H1 (cell line): ENCODE data around the gene RGS6. TPM values are rescaled to one million over a fixed set of nuclear protein-coding genes. Genes with fewer than 3 reads are reported as not detected.

Experiments used
- CTCF ChIA-PET: fragments of 300-600 bp; sonication (Branson Sonifier 250); formaldehyde crosslinking; loops from one replicate; lab custom pipeline; 2021; ENCODE audit not compliant: partially characterized antibody; lab: Charles Lee
- POLR2A ChIA-PET: fragments of 300-600 bp; sonication (Branson Sonifier 250); formaldehyde crosslinking; loops from one replicate; lab custom pipeline; 2021; ENCODE audit warnings: inconsistent platforms; ENCODE audit not compliant: partially characterized antibody; lab: Charles Lee
- DNase-seq, 2 experiments: peaks; one replicate each; pipeline versions ENCODE4 v3.0.0 to v3.0.0-alpha.2; 2010 to 2022; ENCODE audit warnings: low spot score in 2 of 2, low read depth in 1 of 2, mixed read lengths in 1 of 2
- FAIRE-seq: peaks from 2 replicates; lab custom pipeline; 2011; peaks lifted over from hg19 to GRCh38; lab: Jason Lieb, UNC
- H2AFZ ChIP-seq: 2 replicates; pipeline ENCODE4 v1.8.1; 2012; ENCODE audit warnings: low read length, inconsistent platforms
- H2AK5ac ChIP-seq: 2 replicates; pipeline ENCODE4 v1.6.1; 2013; ENCODE audit warnings: low read depth, low read length
- H2BK120ac ChIP-seq: replicated peaks from 2 replicates; pipeline ENCODE3; 2013; ENCODE audit warnings: low read depth, low read length, inconsistent platforms
- H2BK12ac ChIP-seq: 2 replicates; pipeline ENCODE4 v1.6.1; 2013; ENCODE audit warnings: low read depth, low read length
- H2BK15ac ChIP-seq: 2 replicates; pipeline ENCODE4 v1.6.1; 2013; ENCODE audit warnings: low read length
- H2BK20ac ChIP-seq: 2 replicates; pipeline ENCODE4 v1.6.1; 2013; ENCODE audit warnings: low read length
- H2BK5ac ChIP-seq: 2 replicates; pipeline ENCODE4 v1.6.1; 2013; ENCODE audit warnings: low read depth, low read length
- H3K14ac ChIP-seq: 2 replicates; pipeline ENCODE4 v1.6.1; 2013; ENCODE audit warnings: inconsistent platforms; ENCODE audit not compliant: insufficient read length
- H3K18ac ChIP-seq: 2 replicates; pipeline ENCODE4 v1.6.1; 2013; ENCODE audit warnings: low read length; ENCODE audit errors: extremely low read depth
- H3K23ac ChIP-seq: 2 replicates; pipeline ENCODE4 v1.6.1; 2013; ENCODE audit warnings: inconsistent platforms; ENCODE audit not compliant: insufficient read length
- H3K23me2 ChIP-seq: 2 replicates; pipeline ENCODE4 v1.6.1; 2013; ENCODE audit warnings: low read depth, low read length
- H3K27ac ChIP-seq: 2 replicates; pipeline ENCODE4 v1.6.1; 2011; ENCODE audit warnings: low read depth, low read length, inconsistent platforms
- H3K27me3 ChIP-seq, 4 experiments: replicated peaks in 1 of 4; 1 replicate in 1 of 4; 2 replicates in 3 of 4; pipeline versions ENCODE4 v1.6.1 to v1.8.1; 2011 to 2013; ENCODE audit warnings: low read length in 3 of 4, mild to moderate bottlenecking in 3 of 4, inconsistent platforms in 2 of 4, mixed read lengths in 2 of 4, moderate library complexity in 1 of 4; ENCODE audit not compliant: control insufficient read depth in 3 of 4, insufficient read depth in 3 of 4; ENCODE audit errors: extremely low read depth in 1 of 4
- H3K36me3 ChIP-seq, 4 experiments: 2 replicates each; pipeline versions ENCODE4 v1.6.1 to v1.8.1; 2011 to 2013; ENCODE audit warnings: mild to moderate bottlenecking in 4 of 4, low read length in 3 of 4, moderate library complexity in 2 of 4, control low read depth in 1 of 4, inconsistent platforms in 1 of 4; ENCODE audit not compliant: insufficient read depth in 4 of 4, control insufficient read depth in 2 of 4
- H3K4ac ChIP-seq: replicated peaks from 2 replicates; pipeline ENCODE3; 2013; ENCODE audit warnings: low read length, low read depth, mixed read lengths, inconsistent platforms; ENCODE audit not compliant: insufficient read length
- H3K4me1 ChIP-seq, 4 experiments: replicated peaks in 1 of 4; 1 replicate in 1 of 4; 2 replicates in 3 of 4; pipeline versions ENCODE4 v1.6.1 to v1.8.1; 2011 to 2013; ENCODE audit warnings: low read length in 3 of 4, inconsistent platforms in 2 of 4, mixed read lengths in 1 of 4; ENCODE audit not compliant: insufficient read depth in 4 of 4, control insufficient read depth in 3 of 4
- H3K4me2 ChIP-seq, 2 experiments: 2 replicates each; pipeline versions ENCODE4 v1.6.1 to v1.8.1; 2011 to 2013; ENCODE audit warnings: low read depth in 2 of 2, low read length in 2 of 2, control low read depth in 1 of 2, inconsistent platforms in 1 of 2, mild to moderate bottlenecking in 1 of 2; ENCODE audit not compliant: insufficient read depth in 1 of 2
- H3K4me3 ChIP-seq, 4 experiments: fragments of 200-600, 300-600 bp in 1 of 4; sonication (generic), shearing (Covaris generic), sonication (Bioruptor Twin) in 1 of 4; 2 replicates each; pipeline versions ENCODE4 v1.5.1 to v1.8.1; 2011 to 2016; ENCODE audit warnings: low read length in 4 of 4, low read depth in 3 of 4, control low read depth in 2 of 4, inconsistent platforms in 2 of 4, mild to moderate bottlenecking in 2 of 4, mixed read lengths in 1 of 4, moderate library complexity in 1 of 4; ENCODE audit not compliant: insufficient read depth in 2 of 4; ENCODE audit errors: extremely low read depth in 1 of 4
- H3K56ac ChIP-seq: replicated peaks from 2 replicates; pipeline ENCODE3; 2013; ENCODE audit warnings: low read depth, mild to moderate bottlenecking, mixed read lengths, low read length, inconsistent platforms; ENCODE audit not compliant: insufficient read length
- H3K79me1 ChIP-seq: 2 replicates; pipeline ENCODE4 v1.6.1; 2013; ENCODE audit warnings: low read depth, low read length, control low read depth
- H3K79me2 ChIP-seq, 2 experiments: 2 replicates each; pipeline versions ENCODE4 v1.6.1 to v1.8.1; 2012 to 2013; ENCODE audit warnings: low read length in 2 of 2, mild to moderate bottlenecking in 2 of 2, inconsistent platforms in 1 of 2; ENCODE audit not compliant: insufficient read depth in 2 of 2, control insufficient read depth in 1 of 2
- H3K9ac ChIP-seq, 4 experiments: replicated peaks in 1 of 4; 1 replicate in 1 of 4; 2 replicates in 3 of 4; pipeline versions ENCODE4 v1.6.1 to v1.8.1; 2011 to 2013; ENCODE audit warnings: low read depth in 3 of 4, low read length in 3 of 4, control low read depth in 2 of 4, mild to moderate bottlenecking in 2 of 4, moderate library complexity in 2 of 4, inconsistent platforms in 1 of 4; ENCODE audit errors: extremely low read depth in 1 of 4
- H3K9me3 ChIP-seq, 2 experiments: 2 replicates each; pipeline versions ENCODE4 v1.6.1 to v1.8.1; 2012 to 2013; ENCODE audit warnings: mild to moderate bottlenecking in 2 of 2, moderate library complexity in 2 of 2, control low read depth in 1 of 2, inconsistent platforms in 1 of 2, low read depth in 1 of 2, low read length in 1 of 2, mixed read lengths in 1 of 2; ENCODE audit not compliant: insufficient read depth in 2 of 2
- H4K20me1 ChIP-seq, 2 experiments: replicated peaks in 1 of 2; 2 replicates each; pipeline versions ENCODE3 to v1.8.1; 2011 to 2013; ENCODE audit warnings: inconsistent platforms in 2 of 2, low read length in 2 of 2, mild to moderate bottlenecking in 1 of 2; ENCODE audit not compliant: insufficient read depth in 2 of 2, control insufficient read depth in 1 of 2
- H4K5ac ChIP-seq: 2 replicates; pipeline ENCODE4 v1.6.1; 2013; ENCODE audit warnings: low read length, low read depth, mixed read lengths, inconsistent platforms; ENCODE audit not compliant: insufficient read length
- H4K8ac ChIP-seq: 2 replicates; pipeline ENCODE4 v1.8.0; 2013; ENCODE audit warnings: mild to moderate bottlenecking, moderate library complexity, low read length, inconsistent platforms; ENCODE audit not compliant: insufficient read depth; ENCODE audit errors: extremely low read depth
- H4K91ac ChIP-seq: replicated peaks from 2 replicates; pipeline ENCODE3; 2013; ENCODE audit warnings: low read length, mixed read lengths, inconsistent platforms; ENCODE audit not compliant: insufficient read length
- CBX8 ChIP-seq: fragments of 300-800, 300-1000 bp; sonication (generic); IDR thresholded peaks from 2 replicates; pipeline ENCODE4 v1.7.1; 2016; ENCODE audit warnings: low read depth, low read length, borderline replicate concordance
- MAFK ChIP-seq: IDR thresholded peaks from 2 replicates; pipeline ENCODE4 v1.6.1; 2012; ENCODE audit warnings: low read depth, mild to moderate bottlenecking, improper control_type of control experiment, low read length
- WGBS, 2 experiments: shearing (Covaris generic) in 1 of 2; methylation state at CpG; one replicate each; pipeline versions ENCODE4 v1.1.6 to v1.1.7; 2013 to 2015; ENCODE audit warnings: low lambda C conversion rate in 2 of 2, mixed read lengths in 2 of 2, inconsistent platforms in 1 of 2, low coverage in 1 of 2, missing lambda C conversion rate in 1 of 2; ENCODE audit not compliant: insufficient replicate concordance in 2 of 2, insufficient coverage in 1 of 2, insufficient read length in 1 of 2; ENCODE audit errors: extremely low coverage in 1 of 2, missing lambda C conversion rate in 1 of 2; 5-methylcytosine and 5-hydroxymethylcytosine counted together
- polyA plus RNA-seq, 7 experiments: library from polyadenylated mRNA; depleted of rRNA in 3 of 7; stranded (reverse) in 5 of 7; unstranded in 2 of 7; fragments of >200 nt in 5 of 7; fragments of 200-250 nt in 2 of 7; gene quantifications; 1 replicate in 5 of 7; 2 replicates in 1 of 7; 4 replicates in 1 of 7; pipeline versions ENCODE4 v1.2.1 to v1.2.3, GENCODE V29; 2011 to 2013; ENCODE audit warnings: missing spikeins in 2 of 7, mixed read lengths in 2 of 7
- total RNA-seq: library from RNA; stranded (reverse); fragmentation: NEBNext Ultra II Directional; extraction: Animal tissue kit (Norgen Biotek cat#: 25700); gene quantifications from 2 replicates; pipeline ENCODE4 v1.2.1, GENCODE V29; 2021

Gene RGS6
- total and polyA plus RNA-seq, 2 of the 8 experiments (the other 6 are each of a cell fraction or from before 2014, with no cell fraction given): 0.26 to 1.1 TPM

- Histone ChIP-seq H3K14ac (no peak overlapping the region), H2AK5ac (no peak overlapping the region), H4K5ac (no peak overlapping the region), H4K8ac (no peak overlapping the region), H2BK20ac (no peak overlapping the region), H3K4me3 (no peak overlapping the region), H3K79me1 (no peaks in the 10 kb centered on the region), H3K36me3 (no peaks in the 10 kb centered on the region), H3K79me2 (no peaks in the 10 kb centered on the region), H3K9ac (no peak overlapping the region), H3K4ac (no peak overlapping the region), H3K23ac (no peak overlapping the region), H4K20me1 (no peaks in the 10 kb centered on the region), H2BK15ac (no peak overlapping the region), H3K4me2 (no peak overlapping the region), H3K18ac (no peak overlapping the region), H2BK5ac (no peak overlapping the region), H2BK12ac (no peak overlapping the region), H3K27ac (no peak overlapping the region), H2BK120ac (no peak overlapping the region), H3K4me1 (no peaks in the 10 kb centered on the region), H2AFZ (no peak overlapping the region), H4K91ac (no peak overlapping the region), H3K27me3 (no peaks in the 10 kb centered on the region; a peak in 1 of 7 replicates), H3K9me3 (no peaks in the 10 kb centered on the region), H3K23me2 (no peaks in the 10 kb centered on the region), H3K56ac (no peak overlapping the region)
- DNase-seq: no peak
- no peak for FAIRE-seq
- ChIA-PET CTCF (interaction anchor here (0.7 kb wide), 1 partner anchor 11 kb away, joined by 3 read pairs; no protein-coding TSS in a partner anchor), POLR2A (no interaction called here)
- WGBS, 2 experiments: 87% methylated on average over 5 of the region's 5 CpGs; no CpG with 5 or more reads in 1 of the 2 experiments
- TF ChIP-seq MAFK (no peak), CBX8 (no peak)
Measured at GRCh38 chr14:71959055-71959454, 26.8 kb downstream of the RGS6 start.
